Activated CD4-positive, CD25-positive, alpha-beta regulatory T cell (primary cell): Measurements from ENCODE around the gene EFCAB13.

Experiments used
- DNase-seq, 4 experiments: peaks; one replicate each; lab custom pipeline; 2025; lab: John Stamatoyannopoulos, UW

Gene EFCAB13

GRCh38 chr17:47295037-47295873 lies 28.5 kb upstream of the EFCAB13 start:
- DNase-seq: no peak

- no peak for DNase-seq
Measured at GRCh38 chr17:47295874-47296255, 27.9 kb upstream of the EFCAB13 start.

GRCh38 chr17:47297661-47298400 lies 25.9 kb upstream of the EFCAB13 start:
- no peak for DNase-seq

GRCh38 chr17:47298712-47299111 lies 25.0 kb upstream of the EFCAB13 start:
- DNase-seq: no peak

GRCh38 chr17:47299239-47299910 lies 24.4 kb upstream of the EFCAB13 start:
- no peak for DNase-seq

GRCh38 chr17:47300718-47301117 lies 23.0 kb upstream of the EFCAB13 start:
- DNase-seq: no peak

GRCh38 chr17:47301161-47301560 lies 22.6 kb upstream of the EFCAB13 start:
- no peak for DNase-seq

GRCh38 chr17:47301831-47302230 lies 21.9 kb upstream of the EFCAB13 start:
- no peak for DNase-seq

GRCh38 chr17:47304186-47304585 lies 19.6 kb upstream of the EFCAB13 start:
- no peak for DNase-seq

GRCh38 chr17:47305302-47305923 lies 18.3 kb upstream of the EFCAB13 start:
- no peak for DNase-seq

GRCh38 chr17:47310186-47310733 lies 13.5 kb upstream of the EFCAB13 start:
- no peak for DNase-seq

- DNase-seq: no peak
Measured at GRCh38 chr17:47311420-47311819, 12.3 kb upstream of the EFCAB13 start.

GRCh38 chr17:47315451-47316266 lies 8.1 kb upstream of the EFCAB13 start:
- DNase-seq: peak in 1 of 4 experiments; percentile 7

- no peak for DNase-seq
Measured at GRCh38 chr17:47316311-47316710, 7.4 kb upstream of the EFCAB13 start.

- DNase-seq: no peak
Measured at GRCh38 chr17:47317119-47317518, 6.6 kb upstream of the EFCAB13 start.

- DNase-seq: no peak
Measured at GRCh38 chr17:47318197-47318918, 5.4 kb upstream of the EFCAB13 start.

GRCh38 chr17:47320879-47321502 lies 2.8 kb upstream of the EFCAB13 start:
- DNase-seq: no peak

- peak in 3 of 4 experiments; percentile 21 to 36 (median 32) for DNase-seq
Measured at GRCh38 chr17:47324224-47325020, 667 bp downstream of the EFCAB13 start.

- no peak for DNase-seq
Measured at GRCh38 chr17:47325176-47325575, 1.4 kb downstream of the EFCAB13 start.
